ENCODE data around the gene FUT3.

The FUT3 gene

GRCh38 chr19:5831159-5831558, 20.1 kb downstream of the FUT3 start:
- Histone ChIP-seq H4K8ac (ENCODE audit: low read depth, low read length) (no peak overlapping the region), H3K36me3 (ENCODE audit: control insufficient read depth, insufficient read depth, low read length) (no peaks in the 10 kb centered on the region), H3K9ac (ENCODE audit: low read length) (no peak overlapping the region), H3K79me1 (ENCODE audit: low read length) (no peaks in the 10 kb centered on the region), H3K23ac (ENCODE audit: low read length) (no peak overlapping the region), H3K4me3 (ENCODE audit: low read length) (no peak overlapping the region), H3K18ac (ENCODE audit: low read length) (no peak overlapping the region), H4K5ac (ENCODE audit: low read length) (no peak overlapping the region), H3K27me3 (ENCODE audit: insufficient read depth, low read length, poor library complexity) (no peaks in the 10 kb centered on the region), H3K56ac (ENCODE audit: low read length) (no peak overlapping the region), H3K4me2 (ENCODE audit: low read length) (no peak overlapping the region), H2BK15ac (replicated peaks; ENCODE audit: low read depth) (no peak overlapping the region), H2BK120ac (ENCODE audit: low read depth, low read length) (no peak overlapping the region), H3K4ac (ENCODE audit: low read depth, low read length) (no peak overlapping the region), H2BK5ac (ENCODE audit: low read length) (no peak overlapping the region), H2AK5ac (ENCODE audit: low read length) (no peak overlapping the region), H3K27ac (ENCODE audit: low read depth, low read length) (no peak overlapping the region), H3K4me1 (ENCODE audit: control insufficient read depth, low read depth, low read length) (peaks cover 3% of the 10 kb centered on the region), H3K79me2 (ENCODE audit: control insufficient read depth, insufficient read depth, low read length) (no peaks in the 10 kb centered on the region)
- no CpG with 5 or more reads among the region's 9 CpGs for WGBS (ENCODE audit: extremely low coverage, insufficient coverage, low lambda C conversion rate)
- DNase-seq = no peak

- Histone ChIP-seq H3K4ac (ENCODE audit: low read depth, low read length) (no peak overlapping the region), H3K27me3 (ENCODE audit: insufficient read depth, low read length, poor library complexity) (no peaks in the 10 kb centered on the region), H3K36me3 (ENCODE audit: control insufficient read depth, insufficient read depth, low read length) (no peaks in the 10 kb centered on the region), H4K5ac (ENCODE audit: low read length) (no peak overlapping the region), H3K56ac (ENCODE audit: low read length) (peak overlapping the region; percentile 49), H2BK120ac (ENCODE audit: low read depth, low read length) (no peak overlapping the region), H2BK15ac (replicated peaks; ENCODE audit: low read depth) (no peak overlapping the region), H3K4me1 (ENCODE audit: control insufficient read depth, low read depth, low read length) (peaks cover 3% of the 10 kb centered on the region), H2AK5ac (ENCODE audit: low read length) (no peak overlapping the region), H3K23ac (ENCODE audit: low read length) (no peak overlapping the region), H3K79me2 (ENCODE audit: control insufficient read depth, insufficient read depth, low read length) (no peaks in the 10 kb centered on the region), H3K4me3 (ENCODE audit: low read length) (no peak overlapping the region), H3K79me1 (ENCODE audit: low read length) (no peaks in the 10 kb centered on the region), H3K18ac (ENCODE audit: low read length) (no peak overlapping the region), H3K4me2 (ENCODE audit: low read length) (no peak overlapping the region), H4K8ac (ENCODE audit: low read depth, low read length) (no peak overlapping the region), H2BK5ac (ENCODE audit: low read length) (no peak overlapping the region), H3K9ac (ENCODE audit: low read length) (peak overlapping the region; percentile 38), H3K27ac (ENCODE audit: low read depth, low read length) (no peak overlapping the region)
- WGBS (ENCODE audit: extremely low coverage, insufficient coverage, low lambda C conversion rate) = no CpG with 5 or more reads among the region's 34 CpGs
- DNase-seq = no peak
Measured at GRCh38 chr19:5829567-5830310, 21.5 kb downstream of the FUT3 start.

- peak overlapping the region; percentile 83 for H3K4me3 ChIP-seq (ENCODE audit: low read length)
- H3K4me2 ChIP-seq (ENCODE audit: low read length) = peak overlapping the region; percentile 98
- H3K79me1 ChIP-seq (ENCODE audit: low read length) = no peaks in the 10 kb centered on the region
- H2BK5ac ChIP-seq (ENCODE audit: low read length) = peak overlapping the region; percentile 54
- H3K27ac ChIP-seq (ENCODE audit: low read depth, low read length) = peak overlapping the region; percentile 31
- peak overlapping the region; percentile 58 for H2AK5ac ChIP-seq (ENCODE audit: low read length)
- peak overlapping the region; percentile 88 for H3K56ac ChIP-seq (ENCODE audit: low read length)
- peak overlapping the region; percentile 5 for H4K5ac ChIP-seq (ENCODE audit: low read length)
- H3K4me1 ChIP-seq (ENCODE audit: control insufficient read depth, low read depth, low read length) = peaks cover 3% of the 10 kb centered on the region
- H3K18ac ChIP-seq (ENCODE audit: low read length) = peak overlapping the region; percentile 10
- WGBS (ENCODE audit: extremely low coverage, insufficient coverage, low lambda C conversion rate) = no CpG with 5 or more reads among the region's 47 CpGs
- H2BK120ac ChIP-seq (ENCODE audit: low read depth, low read length) = no peak overlapping the region
- no peaks in the 10 kb centered on the region for H3K27me3 ChIP-seq (ENCODE audit: insufficient read depth, low read length, poor library complexity)
- H3K9ac ChIP-seq (ENCODE audit: low read length) = peak overlapping the region; percentile 98
- no peaks in the 10 kb centered on the region for H3K79me2 ChIP-seq (ENCODE audit: control insufficient read depth, insufficient read depth, low read length)
- no peaks in the 10 kb centered on the region for H3K36me3 ChIP-seq (ENCODE audit: control insufficient read depth, insufficient read depth, low read length)
- H3K4ac ChIP-seq (ENCODE audit: low read depth, low read length) = peak overlapping the region; percentile 62
- H4K8ac ChIP-seq (ENCODE audit: low read depth, low read length) = no peak overlapping the region
- H2BK15ac ChIP-seq (replicated peaks; ENCODE audit: low read depth) = no peak overlapping the region
- DNase-seq = peak; percentile 62
- H3K23ac ChIP-seq (ENCODE audit: low read length) = peak overlapping the region; percentile 89
Measured at GRCh38 chr19:5828661-5829566, 22.3 kb downstream of the FUT3 start.

GRCh38 chr19:5827891-5828660, 23.2 kb downstream of the FUT3 start:
- Histone ChIP-seq H3K4me2 (ENCODE audit: low read length) (peak overlapping the region; percentile 98), H2BK15ac (replicated peaks; ENCODE audit: low read depth) (no peak overlapping the region), H3K4me3 (ENCODE audit: low read length) (peak overlapping the region; percentile 83), H3K27me3 (ENCODE audit: insufficient read depth, low read length, poor library complexity) (no peaks in the 10 kb centered on the region), H2BK5ac (ENCODE audit: low read length) (peak overlapping the region; percentile 54), H3K79me2 (ENCODE audit: control insufficient read depth, insufficient read depth, low read length) (no peaks in the 10 kb centered on the region), H3K23ac (ENCODE audit: low read length) (peak overlapping the region; percentile 89), H3K56ac (ENCODE audit: low read length) (peak overlapping the region; percentile 96), H4K8ac (ENCODE audit: low read depth, low read length) (no peak overlapping the region), H3K27ac (ENCODE audit: low read depth, low read length) (peak overlapping the region; percentile 59), H4K5ac (ENCODE audit: low read length) (peak overlapping the region; percentile 5), H3K79me1 (ENCODE audit: low read length) (no peaks in the 10 kb centered on the region), H3K4me1 (ENCODE audit: control insufficient read depth, low read depth, low read length) (peaks cover 3% of the 10 kb centered on the region), H2AK5ac (ENCODE audit: low read length) (no peak overlapping the region), H3K9ac (ENCODE audit: low read length) (peak overlapping the region; percentile 98), H3K4ac (ENCODE audit: low read depth, low read length) (peak overlapping the region; percentile 62), H2BK120ac (ENCODE audit: low read depth, low read length) (no peak overlapping the region), H3K18ac (ENCODE audit: low read length) (peak overlapping the region; percentile 10), H3K36me3 (ENCODE audit: control insufficient read depth, insufficient read depth, low read length) (no peaks in the 10 kb centered on the region)
- peak; percentile 96 for DNase-seq
- WGBS (ENCODE audit: extremely low coverage, insufficient coverage, low lambda C conversion rate) = no CpG with 5 or more reads among the region's 91 CpGs

GRCh38 chr19:5827342-5827890, 23.8 kb downstream of the FUT3 start:
- Histone ChIP-seq H3K79me1 (ENCODE audit: low read length) (no peaks in the 10 kb centered on the region), H3K36me3 (ENCODE audit: control insufficient read depth, insufficient read depth, low read length) (no peaks in the 10 kb centered on the region), H3K4me3 (ENCODE audit: low read length) (no peak overlapping the region), H3K56ac (ENCODE audit: low read length) (peak overlapping the region; percentile 96), H3K79me2 (ENCODE audit: control insufficient read depth, insufficient read depth, low read length) (no peaks in the 10 kb centered on the region), H3K23ac (ENCODE audit: low read length) (no peak overlapping the region), H4K8ac (ENCODE audit: low read depth, low read length) (no peak overlapping the region), H3K27ac (ENCODE audit: low read depth, low read length) (no peak overlapping the region), H3K4ac (ENCODE audit: low read depth, low read length) (peak overlapping the region; percentile 41), H2BK120ac (ENCODE audit: low read depth, low read length) (no peak overlapping the region), H3K4me1 (ENCODE audit: control insufficient read depth, low read depth, low read length) (peaks cover 3% of the 10 kb centered on the region), H3K27me3 (ENCODE audit: insufficient read depth, low read length, poor library complexity) (no peaks in the 10 kb centered on the region), H3K18ac (ENCODE audit: low read length) (no peak overlapping the region), H3K4me2 (ENCODE audit: low read length) (no peak overlapping the region), H4K5ac (ENCODE audit: low read length) (no peak overlapping the region), H3K9ac (ENCODE audit: low read length) (peak overlapping the region; percentile 98), H2AK5ac (ENCODE audit: low read length) (no peak overlapping the region), H2BK5ac (ENCODE audit: low read length) (no peak overlapping the region), H2BK15ac (replicated peaks; ENCODE audit: low read depth) (no peak overlapping the region)
- DNase-seq = no peak
- no CpG with 5 or more reads among the region's 37 CpGs for WGBS (ENCODE audit: extremely low coverage, insufficient coverage, low lambda C conversion rate)

All from mesendoderm (in vitro differentiated cells).